GM18508 (cell line): ENCODE measurements around the gene SAP30.

Experiments
- ATAC-seq: cut with Tn5 transposase; IDR thresholded peaks from one replicate; pipeline ENCODE4 v1.9.1; 2021; ENCODE audit warnings: moderate number of reproducible peaks; ENCODE audit not compliant: insufficient read depth, unreplicated experiment

SAP30 gene

DNA sequence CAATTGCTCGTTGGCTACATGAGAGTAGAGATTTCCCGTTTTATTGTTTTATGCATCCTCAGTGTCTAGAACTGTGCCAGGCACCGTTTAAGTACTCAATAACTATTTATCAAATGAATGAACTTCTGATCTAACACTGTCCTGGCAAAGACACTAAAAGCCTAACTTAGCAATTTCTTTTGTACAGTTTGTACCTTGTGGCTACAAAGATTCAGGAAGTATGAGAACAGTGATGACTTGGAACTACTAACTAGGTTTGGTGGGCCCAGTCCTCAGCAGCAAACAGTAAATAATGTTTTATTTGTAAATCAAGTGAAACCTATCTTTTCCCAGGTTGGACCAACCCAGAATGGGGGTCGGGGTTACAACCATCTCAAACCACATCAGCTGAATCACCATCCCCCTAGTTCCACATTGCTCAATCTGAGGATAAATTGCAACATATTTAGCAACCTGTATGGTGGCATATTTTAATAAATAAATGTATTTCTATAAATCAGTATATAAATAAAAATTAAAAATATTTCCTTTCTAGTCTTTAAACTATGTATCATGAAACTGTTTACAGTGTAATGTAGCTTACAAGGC is 40.4 kb downstream of the SAP30 start:
- no peak for ATAC-seq

DNA sequence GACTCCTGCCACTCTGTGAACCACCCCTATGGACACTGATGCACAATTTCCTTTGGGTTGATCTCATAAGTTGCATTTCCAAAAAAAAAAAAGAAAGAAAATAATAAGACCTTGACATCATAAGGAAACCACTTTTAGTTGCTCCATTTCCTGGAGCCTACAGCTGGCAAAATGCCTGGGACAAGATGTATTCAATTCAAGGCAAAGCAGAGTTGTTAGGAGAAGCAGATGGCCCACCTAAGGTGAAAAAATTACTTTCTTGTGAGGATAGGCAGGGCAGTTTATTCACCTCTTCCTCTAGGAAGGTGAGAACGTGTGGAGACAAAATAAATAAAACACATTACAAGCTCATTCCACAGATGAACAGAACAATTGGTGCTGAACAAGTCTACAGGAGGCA is 42.3 kb downstream of the SAP30 start:
- ATAC-seq: no peak

- ATAC-seq: no peak
These were observed 43.7 kb downstream of the SAP30 start for GRCh38 chr4:173414456-173414855.

- no peak for ATAC-seq
These were observed 44.3 kb downstream of the SAP30 start for GRCh38 chr4:173415092-173415491.

- ATAC-seq: no peak
These were observed 45.3 kb downstream of the SAP30 start for GRCh38 chr4:173415885-173416653.

DNA sequence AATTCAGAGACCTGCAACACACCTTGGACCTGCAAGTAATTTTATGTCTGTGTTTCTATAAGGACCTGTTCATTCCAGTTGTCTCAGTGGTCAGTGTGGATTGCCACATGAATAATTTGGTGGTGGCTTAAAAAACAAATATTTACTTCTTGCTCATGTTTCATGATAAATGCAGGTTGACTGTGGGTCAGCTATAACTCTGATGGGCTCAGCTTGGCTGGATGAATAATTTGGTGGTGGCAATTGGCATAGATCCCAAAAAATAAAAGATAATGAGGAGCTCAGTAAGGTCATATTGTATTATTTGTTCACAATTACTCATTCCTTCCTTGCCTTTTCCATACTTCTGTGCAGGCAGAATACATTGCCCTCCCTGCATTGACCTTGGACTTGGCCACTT is 47.1 kb downstream of the SAP30 start:
- no peak for ATAC-seq

- no peak for ATAC-seq
These were observed 47.9 kb downstream of the SAP30 start for GRCh38 chr4:173418639-173419038.

DNA sequence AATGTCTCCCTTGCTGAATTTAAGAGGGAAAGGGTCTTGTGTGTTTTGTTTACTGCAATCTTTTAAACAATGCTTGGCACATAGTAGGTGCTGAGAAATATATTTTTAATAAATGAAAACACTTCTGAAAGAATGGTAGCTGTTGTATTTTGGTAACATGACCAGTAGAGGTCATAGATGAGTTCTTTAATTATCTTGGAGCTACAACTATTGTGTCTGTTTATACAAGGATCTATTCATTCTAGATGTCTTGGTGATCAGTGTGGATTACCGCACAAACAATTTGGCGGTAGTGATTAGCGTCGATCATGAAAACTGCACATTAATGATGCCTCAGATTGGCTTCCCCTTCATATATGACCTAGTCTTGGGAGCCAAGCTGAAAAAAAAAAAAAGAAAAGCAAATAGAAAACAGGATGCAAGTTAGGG is 49.6 kb downstream of the SAP30 start:
- ATAC-seq: no peak

DNA sequence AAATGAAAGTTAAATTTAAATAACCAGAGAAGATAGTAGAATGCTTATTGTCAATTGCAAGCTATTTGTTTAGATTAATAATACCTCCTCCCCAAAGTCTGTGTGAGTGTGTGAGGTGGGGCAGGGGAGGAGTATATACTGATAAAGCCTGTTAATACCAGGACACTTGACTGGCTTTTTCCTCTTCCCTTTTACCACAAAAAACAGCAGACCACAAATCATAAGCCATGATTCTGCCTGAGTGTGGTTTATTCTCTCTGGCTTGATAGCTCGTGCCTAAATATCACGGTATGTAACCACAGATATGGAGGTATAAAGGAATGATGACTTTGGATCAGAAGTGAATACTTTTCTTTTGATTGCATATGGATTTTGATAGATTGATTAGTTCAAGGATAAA is 50.0 kb downstream of the SAP30 start:
- ATAC-seq: no peak

GRCh38 chr4:173424899-173425805 is 54.4 kb downstream of the SAP30 start:
- ATAC-seq: no peak

- ATAC-seq: no peak
These were observed 55.3 kb downstream of the SAP30 start for GRCh38 chr4:173426064-173426463.
